ENCODE data around the gene HECTD4. TPM values are rescaled to one million over a fixed set of nuclear protein-coding genes. Genes with fewer than 3 reads are reported as not detected.

HECTD4 gene
- total RNA-seq, 1 donor = 29.0 TPM

GRCh38 chr12:112130441-112130998 lies 251.7 kb downstream of the HECTD4 start:
- H3K4me3 ChIP-seq (ENCODE audit: insufficient read depth, low read length) = peak overlapping the region; percentile 43
- TF ChIP-seq, protein P1, sequence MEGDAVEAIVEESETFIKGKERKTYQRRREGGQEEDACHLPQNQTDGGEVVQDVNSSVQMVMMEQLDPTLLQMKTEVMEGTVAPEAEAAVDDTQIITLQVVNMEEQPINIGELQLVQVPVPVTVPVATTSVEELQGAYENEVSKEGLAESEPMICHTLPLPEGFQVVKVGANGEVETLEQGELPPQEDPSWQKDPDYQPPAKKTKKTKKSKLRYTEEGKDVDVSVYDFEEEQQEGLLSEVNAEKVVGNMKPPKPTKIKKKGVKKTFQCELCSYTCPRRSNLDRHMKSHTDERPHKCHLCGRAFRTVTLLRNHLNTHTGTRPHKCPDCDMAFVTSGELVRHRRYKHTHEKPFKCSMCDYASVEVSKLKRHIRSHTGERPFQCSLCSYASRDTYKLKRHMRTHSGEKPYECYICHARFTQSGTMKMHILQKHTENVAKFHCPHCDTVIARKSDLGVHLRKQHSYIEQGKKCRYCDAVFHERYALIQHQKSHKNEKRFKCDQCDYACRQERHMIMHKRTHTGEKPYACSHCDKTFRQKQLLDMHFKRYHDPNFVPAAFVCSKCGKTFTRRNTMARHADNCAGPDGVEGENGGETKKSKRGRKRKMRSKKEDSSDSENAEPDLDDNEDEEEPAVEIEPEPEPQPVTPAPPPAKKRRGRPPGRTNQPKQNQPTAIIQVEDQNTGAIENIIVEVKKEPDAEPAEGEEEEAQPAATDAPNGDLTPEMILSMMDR (IDR thresholded peaks at IDR 0.05; ENCODE audit: extremely low read depth, low read depth, low read length) = no peak
- H3K27ac ChIP-seq (ENCODE audit: low read depth, low read length) = peak overlapping the region; percentile 60

DNA sequence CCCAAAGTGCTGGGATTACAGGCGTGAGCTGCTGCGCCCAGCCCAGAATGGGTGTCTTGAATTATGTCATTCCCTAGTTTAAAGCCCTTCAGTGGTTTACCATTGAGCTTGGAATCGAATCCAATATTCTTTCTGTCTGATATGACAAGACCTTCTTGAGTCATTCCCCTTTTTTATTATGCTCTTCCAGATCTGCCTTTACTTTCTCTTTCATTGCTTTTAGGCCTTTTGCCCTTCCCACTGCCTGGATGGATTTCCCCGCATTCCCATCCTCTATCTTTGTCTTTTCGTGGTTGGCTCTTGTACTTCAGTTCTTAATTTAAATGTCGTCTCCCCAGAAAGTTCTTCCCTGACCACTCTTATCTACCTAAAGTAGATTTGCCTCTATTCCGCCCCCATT lies 255.3 kb downstream of the HECTD4 start:
- DNase-seq (ENCODE audit: insufficient read length, low spot score, missing footprints) = no peak
- Histone ChIP-seq H4K20me1 (ENCODE audit: insufficient read depth, low read length) (peaks cover 13% of the 10 kb centered on the region), H3K4me2 (ENCODE audit: insufficient read depth, low read length) (peak overlapping the region; percentile 95), H3K4me3 (ENCODE audit: insufficient read depth, low read length) (peak overlapping the region; percentile 96), H3K79me2 (ENCODE audit: insufficient read depth, low read length) (peaks cover 59% of the 10 kb centered on the region), H3K27me3 (ENCODE audit: insufficient read depth, low read length) (no peaks in the 10 kb centered on the region), H2AFZ (ENCODE audit: low read length) (no peak overlapping the region), H3K4me1 (ENCODE audit: insufficient read depth, low read length) (peaks cover 70% of the 10 kb centered on the region), H3K9me3 (ENCODE audit: low read depth, low read length) (no peaks in the 10 kb centered on the region), H3K36me3 (ENCODE audit: insufficient read depth, low read length) (peaks cover under 1% of the 10 kb centered on the region), H3K27ac (ENCODE audit: low read depth, low read length) (peak overlapping the region; percentile 84)
- TF ChIP-seq, protein P1 (IDR thresholded peaks at IDR 0.05; ENCODE audit: extremely low read depth, low read depth, low read length) = no peak

More at GRCh38 chr12:112130441-112130998, 251.7 kb downstream of the HECTD4 start:
- Histone ChIP-seq H3K36me3 (ENCODE audit: insufficient read depth, low read length) (peaks cover 12% of the 10 kb centered on the region), H3K4me1 (ENCODE audit: insufficient read depth, low read length) (peaks cover 48% of the 10 kb centered on the region), H3K79me2 (ENCODE audit: insufficient read depth, low read length) (peaks cover 74% of the 10 kb centered on the region), H2AFZ (ENCODE audit: low read length) (peak overlapping the region; percentile 64), H3K9me3 (ENCODE audit: low read depth, low read length) (no peaks in the 10 kb centered on the region), H3K4me2 (ENCODE audit: insufficient read depth, low read length) (peak overlapping the region; percentile 81), H3K27me3 (ENCODE audit: insufficient read depth, low read length) (no peaks in the 10 kb centered on the region), H4K20me1 (ENCODE audit: insufficient read depth, low read length) (peaks cover 13% of the 10 kb centered on the region)
- DNase-seq (ENCODE audit: insufficient read length, low spot score, missing footprints) = no peak

DNA sequence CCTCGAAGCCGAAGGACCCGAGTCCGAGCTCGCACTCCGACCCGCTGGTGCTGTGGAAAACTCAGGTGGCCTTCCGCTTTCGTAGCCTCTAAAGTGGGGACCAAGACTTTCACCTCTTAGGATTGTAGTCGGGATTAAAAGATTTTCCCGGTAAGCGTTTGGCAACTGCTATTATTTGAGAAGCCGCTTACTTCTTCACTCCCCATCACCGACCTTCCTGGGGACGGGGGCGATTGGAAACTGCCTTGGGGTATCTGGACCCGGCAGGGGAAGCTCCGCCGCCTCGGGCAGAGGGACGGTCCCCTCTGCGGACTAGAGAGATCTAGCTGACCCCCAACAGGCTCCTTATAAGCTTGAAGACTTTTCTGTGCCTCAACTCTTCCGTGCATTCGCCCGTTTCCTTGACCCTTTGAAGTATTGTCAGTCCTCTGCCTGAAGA lies 256.2 kb downstream of the HECTD4 start:
- TF ChIP-seq, protein P1 (IDR thresholded peaks at IDR 0.05; ENCODE audit: extremely low read depth, low read depth, low read length) = no peak
- Histone ChIP-seq H3K79me2 (ENCODE audit: insufficient read depth, low read length) (peaks cover 50% of the 10 kb centered on the region), H2AFZ (ENCODE audit: low read length) (peak overlapping the region; percentile 61), H3K27me3 (ENCODE audit: insufficient read depth, low read length) (no peaks in the 10 kb centered on the region), H4K20me1 (ENCODE audit: insufficient read depth, low read length) (peaks cover 11% of the 10 kb centered on the region), H3K4me2 (ENCODE audit: insufficient read depth, low read length) (peak overlapping the region; percentile 95), H3K4me3 (ENCODE audit: insufficient read depth, low read length) (peak overlapping the region; percentile 96), H3K27ac (ENCODE audit: low read depth, low read length) (peak overlapping the region; percentile 84), H3K9me3 (ENCODE audit: low read depth, low read length) (no peaks in the 10 kb centered on the region), H3K4me1 (ENCODE audit: insufficient read depth, low read length) (peaks cover 69% of the 10 kb centered on the region), H3K36me3 (ENCODE audit: insufficient read depth, low read length) (no peaks in the 10 kb centered on the region)
- no peak for DNase-seq (ENCODE audit: insufficient read length, low spot score, missing footprints)

DNA sequence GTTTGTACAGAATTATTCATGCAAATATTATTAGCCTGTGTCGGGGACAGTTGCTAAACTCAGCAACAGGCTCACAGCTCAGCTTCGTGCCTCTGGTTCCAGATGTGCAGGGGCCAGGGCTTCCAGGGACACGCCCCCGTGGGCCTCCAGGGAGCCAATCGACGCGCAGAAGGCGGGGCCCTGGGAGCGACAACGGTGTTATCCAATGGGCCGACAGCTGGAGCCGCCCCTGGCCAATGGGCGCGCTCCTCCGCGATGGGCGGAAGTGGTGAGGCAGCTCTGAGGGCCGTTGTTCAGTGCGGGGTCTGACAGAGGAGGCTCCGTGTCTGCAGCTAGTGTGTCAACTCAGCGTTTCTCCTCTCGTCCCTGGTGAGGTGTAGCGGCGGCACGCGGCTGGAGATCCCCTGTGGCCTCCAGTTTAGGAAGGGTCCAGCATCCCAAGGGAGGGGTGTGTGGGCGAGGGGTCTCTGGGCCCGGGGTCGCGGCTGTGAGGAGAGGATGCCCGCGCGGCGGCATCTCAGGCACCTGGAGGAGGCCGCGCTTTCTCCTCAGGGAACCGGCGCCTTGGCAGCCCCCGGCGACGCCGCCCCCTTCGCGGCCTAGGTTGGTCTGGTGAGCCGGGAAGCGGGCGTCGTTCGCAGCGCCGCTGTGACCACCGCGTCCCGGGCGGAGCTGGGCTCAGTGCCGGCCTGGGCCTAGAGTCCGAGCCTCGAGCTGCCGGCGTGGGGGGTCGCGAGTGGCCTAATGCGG lies 256.8 kb downstream of the HECTD4 start, which contains the start of gene TRAFD1:
TSS of gene TRAFD1 (plus strand) at position 311 of the 750 bp plus-strand sequence. CDS start 4,963 bp downstream, outside the sequence.
- peak within 1 kb of the TSS; percentile 81 for H2AFZ ChIP-seq (ENCODE audit: low read length)
- H3K4me1 ChIP-seq (ENCODE audit: insufficient read depth, low read length) = peaks cover 63% of the 10 kb centered on the region
- peak within 1 kb of the TSS; percentile 84 for H3K27ac ChIP-seq (ENCODE audit: low read depth, low read length)
- peak within 1 kb of the TSS; percentile 96 for H3K4me3 ChIP-seq (ENCODE audit: insufficient read depth, low read length)
- H3K36me3 ChIP-seq (ENCODE audit: insufficient read depth, low read length) = no peaks in the 10 kb centered on the region
- TF ChIP-seq, protein P1 (IDR thresholded peaks at IDR 0.05; ENCODE audit: extremely low read depth, low read depth, low read length) = no peak
- H4K20me1 ChIP-seq (ENCODE audit: insufficient read depth, low read length) = peaks cover 6% of the 10 kb centered on the region
- peak; percentile 98 for DNase-seq (ENCODE audit: insufficient read length, low spot score, missing footprints)
- H3K27me3 ChIP-seq (ENCODE audit: insufficient read depth, low read length) = no peaks in the 10 kb centered on the region
- H3K4me2 ChIP-seq (ENCODE audit: insufficient read depth, low read length) = peak within 1 kb of the TSS; percentile 95
- H3K9me3 ChIP-seq (ENCODE audit: low read depth, low read length) = no peaks in the 10 kb centered on the region
- H3K79me2 ChIP-seq (ENCODE audit: insufficient read depth, low read length) = peaks cover 44% of the 10 kb centered on the region
